ENCODE measurements around the gene WDSUB1.

WDSUB1 gene

DNA sequence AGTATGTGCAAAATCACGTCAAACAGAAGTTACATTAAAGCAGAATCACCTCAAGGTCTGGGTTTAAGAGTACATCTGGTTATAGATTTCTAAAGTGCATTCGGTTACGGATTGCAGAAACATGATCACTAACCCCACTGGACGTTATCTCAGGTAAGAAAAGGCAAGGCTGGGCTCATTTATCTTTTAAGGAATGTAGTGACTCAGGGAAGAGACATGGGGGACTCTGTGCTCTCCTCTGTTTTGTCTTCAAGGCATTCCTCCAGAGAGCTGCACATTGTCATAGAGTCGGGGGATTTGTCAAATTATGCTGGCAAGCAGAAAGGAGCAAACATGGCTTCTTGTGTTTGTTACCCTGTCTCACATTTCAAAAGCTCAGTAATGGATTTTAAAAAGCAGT lies 14.3 kb downstream of the WDSUB1 start:
- TF ChIP-seq, protein P1, sequence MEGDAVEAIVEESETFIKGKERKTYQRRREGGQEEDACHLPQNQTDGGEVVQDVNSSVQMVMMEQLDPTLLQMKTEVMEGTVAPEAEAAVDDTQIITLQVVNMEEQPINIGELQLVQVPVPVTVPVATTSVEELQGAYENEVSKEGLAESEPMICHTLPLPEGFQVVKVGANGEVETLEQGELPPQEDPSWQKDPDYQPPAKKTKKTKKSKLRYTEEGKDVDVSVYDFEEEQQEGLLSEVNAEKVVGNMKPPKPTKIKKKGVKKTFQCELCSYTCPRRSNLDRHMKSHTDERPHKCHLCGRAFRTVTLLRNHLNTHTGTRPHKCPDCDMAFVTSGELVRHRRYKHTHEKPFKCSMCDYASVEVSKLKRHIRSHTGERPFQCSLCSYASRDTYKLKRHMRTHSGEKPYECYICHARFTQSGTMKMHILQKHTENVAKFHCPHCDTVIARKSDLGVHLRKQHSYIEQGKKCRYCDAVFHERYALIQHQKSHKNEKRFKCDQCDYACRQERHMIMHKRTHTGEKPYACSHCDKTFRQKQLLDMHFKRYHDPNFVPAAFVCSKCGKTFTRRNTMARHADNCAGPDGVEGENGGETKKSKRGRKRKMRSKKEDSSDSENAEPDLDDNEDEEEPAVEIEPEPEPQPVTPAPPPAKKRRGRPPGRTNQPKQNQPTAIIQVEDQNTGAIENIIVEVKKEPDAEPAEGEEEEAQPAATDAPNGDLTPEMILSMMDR (IDR thresholded peaks at IDR 0.05; ENCODE audit: control extremely low read depth, extremely low read depth, low read depth, missing control alignments), result no peak
- DNase-seq (ENCODE audit: extremely low spot score), result no peak
- ChIA-PET POLR2A (interaction anchor here (0.7 kb wide), 1 partner anchor 14 kb away, joined by 3 read pairs; the partner anchor contains the start of gene WDSUB1), CTCF (interaction anchor here (0.9 to 1.4 kb wide), 4 partner anchors 9 to 20 kb away, joined by 3 read pairs; no protein-coding TSS in a partner anchor)

DNA sequence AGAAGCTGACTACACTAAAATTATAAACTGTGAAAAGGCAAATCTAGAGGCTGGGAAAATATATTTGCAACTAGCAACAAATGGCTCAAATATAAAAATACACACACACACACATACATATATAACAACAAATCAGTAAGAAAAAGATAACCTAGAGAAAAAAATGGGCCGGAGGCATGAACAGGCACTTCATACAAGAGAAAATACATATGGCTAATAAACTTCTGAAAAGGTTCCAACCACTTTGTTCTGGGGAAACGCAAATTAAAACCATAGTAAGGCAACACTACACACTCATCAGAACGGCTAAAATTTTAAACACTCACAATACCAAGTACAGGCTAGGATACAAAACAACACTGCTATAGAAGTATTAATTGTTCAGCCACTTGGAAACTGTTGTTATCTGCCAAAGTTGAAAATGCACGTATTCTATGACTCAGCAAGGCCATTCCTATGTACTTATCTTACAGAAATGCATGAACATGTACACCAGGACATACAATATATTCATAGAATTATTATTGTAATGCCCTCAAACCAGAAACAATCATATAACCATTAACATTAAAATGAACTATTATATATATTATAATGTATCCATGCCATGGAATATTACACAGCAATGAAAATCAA lies 15.6 kb downstream of the WDSUB1 start:
- POLR2A ChIA-PET, result no interaction called here
- TF ChIP-seq, protein P1 (IDR thresholded peaks at IDR 0.05; ENCODE audit: control extremely low read depth, extremely low read depth, low read depth, missing control alignments), result no peak
- DNase-seq (ENCODE audit: extremely low spot score), result no peak
- CTCF ChIA-PET, result interaction anchor here (1.0 to 1.4 kb wide), 2 partner anchors 10 to 15 kb away, joined by 3 read pairs; no protein-coding TSS in a partner anchor

DNA sequence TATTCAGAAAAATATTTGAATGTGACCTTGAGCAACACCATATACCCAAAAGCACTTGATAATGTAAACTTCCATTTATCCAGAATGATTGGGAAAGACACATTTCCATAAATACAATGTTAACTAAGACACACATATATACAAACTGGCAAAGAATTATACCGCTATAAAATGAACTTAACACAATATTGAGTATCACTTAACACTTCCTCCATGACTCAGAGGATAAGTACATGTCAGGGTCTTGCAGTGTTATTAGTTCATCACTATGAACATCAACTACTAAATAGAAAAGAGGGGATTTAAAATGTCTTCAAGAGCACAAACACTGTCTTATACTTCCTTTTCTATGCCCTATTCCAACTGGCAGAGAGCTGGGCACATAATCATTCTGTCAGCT lies 18.6 kb downstream of the WDSUB1 start:
- TF ChIP-seq, protein P1 (IDR thresholded peaks at IDR 0.05; ENCODE audit: control extremely low read depth, extremely low read depth, low read depth, missing control alignments), result no peak
- DNase-seq (ENCODE audit: extremely low spot score), result no peak
- ChIA-PET POLR2A (no interaction called here), CTCF (interaction anchor here (1.8 kb wide), 1 partner anchor 9 kb away, joined by 3 read pairs; no protein-coding TSS in a partner anchor)

DNA sequence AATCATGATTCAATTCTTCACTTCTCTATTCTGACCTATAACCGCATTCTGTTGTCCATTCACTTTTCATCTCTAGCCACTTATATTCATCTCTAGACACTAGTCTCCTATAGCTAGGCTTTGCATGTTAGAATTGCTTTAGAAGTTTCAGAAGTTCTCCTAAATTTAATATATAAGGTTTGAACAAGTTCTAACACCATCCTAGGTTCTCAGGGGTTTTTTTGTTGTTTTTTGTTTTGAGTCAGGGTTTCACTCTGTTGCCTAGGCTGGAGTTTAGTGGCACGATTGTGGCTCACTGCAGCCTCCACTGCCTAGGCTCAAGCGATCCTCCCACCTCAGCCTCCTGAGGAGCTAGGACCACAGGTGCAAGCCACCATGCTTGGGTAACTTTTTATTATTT lies 19.9 kb downstream of the WDSUB1 start:
- TF ChIP-seq, protein P1 (IDR thresholded peaks at IDR 0.05; ENCODE audit: control extremely low read depth, extremely low read depth, low read depth, missing control alignments), result no peak
- CTCF ChIA-PET, result no interaction called here
- DNase-seq (ENCODE audit: extremely low spot score), result no peak
- POLR2A ChIA-PET, result no interaction called here

DNA sequence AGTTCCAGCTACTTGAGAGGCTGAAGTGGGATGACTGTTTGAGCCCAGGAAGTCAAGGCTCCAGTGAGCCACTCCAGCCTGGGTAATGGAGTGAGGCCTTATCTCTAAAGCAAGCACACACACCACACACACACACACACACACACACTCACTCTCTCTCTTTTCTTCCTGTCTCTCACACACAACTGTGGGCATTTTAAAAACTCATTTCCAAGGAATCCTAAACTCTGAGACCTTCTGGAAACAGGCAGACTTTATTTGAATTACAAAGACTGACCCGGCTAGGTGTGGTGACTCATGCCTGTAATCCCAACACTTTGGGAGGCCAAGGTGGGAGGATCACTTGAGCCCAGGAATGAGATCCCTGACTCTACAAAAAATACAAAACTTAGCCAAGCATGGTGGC lies 21.3 kb downstream of the WDSUB1 start:
- TF ChIP-seq, protein P1 (IDR thresholded peaks at IDR 0.05; ENCODE audit: control extremely low read depth, extremely low read depth, low read depth, missing control alignments), result no peak
- POLR2A ChIA-PET, result interaction anchor here (0.7 kb wide), 1 partner anchor 85 kb away, joined by 3 read pairs; no protein-coding TSS in a partner anchor
- DNase-seq (ENCODE audit: extremely low spot score), result no peak
- CTCF ChIA-PET, result no interaction called here

DNA sequence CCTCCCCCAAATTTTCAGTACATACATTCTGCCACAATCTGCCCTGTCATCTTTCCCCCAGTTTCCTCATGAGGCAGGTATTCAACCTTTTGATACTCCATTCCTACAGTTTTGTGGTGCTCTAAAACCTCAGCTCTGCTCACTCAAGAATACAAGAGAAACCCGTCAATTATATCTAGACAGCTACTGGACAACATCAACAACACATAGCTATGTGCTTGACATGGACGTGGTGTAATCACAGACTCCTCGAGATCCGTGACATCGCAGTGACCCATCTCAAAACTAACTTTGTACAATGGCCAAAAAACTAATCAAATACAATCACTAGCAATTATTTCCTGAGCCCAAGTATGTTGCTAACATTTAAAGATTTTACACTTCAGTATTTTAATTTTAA lies 23.6 kb downstream of the WDSUB1 start:
- no peak for DNase-seq (ENCODE audit: extremely low spot score)
- ChIA-PET CTCF (interaction anchor here (1.3 to 1.4 kb wide), 2 partner anchors 36 to 144 kb away, joined by 3 to 4 read pairs; no protein-coding TSS in a partner anchor), POLR2A (no interaction called here)
- TF ChIP-seq, protein P1 (IDR thresholded peaks at IDR 0.05; ENCODE audit: control extremely low read depth, extremely low read depth, low read depth, missing control alignments), result no peak

Data from GM10248 (cell line).